ENCODE measurements around the gene PPP2CA.

The PPP2CA gene

DNA sequence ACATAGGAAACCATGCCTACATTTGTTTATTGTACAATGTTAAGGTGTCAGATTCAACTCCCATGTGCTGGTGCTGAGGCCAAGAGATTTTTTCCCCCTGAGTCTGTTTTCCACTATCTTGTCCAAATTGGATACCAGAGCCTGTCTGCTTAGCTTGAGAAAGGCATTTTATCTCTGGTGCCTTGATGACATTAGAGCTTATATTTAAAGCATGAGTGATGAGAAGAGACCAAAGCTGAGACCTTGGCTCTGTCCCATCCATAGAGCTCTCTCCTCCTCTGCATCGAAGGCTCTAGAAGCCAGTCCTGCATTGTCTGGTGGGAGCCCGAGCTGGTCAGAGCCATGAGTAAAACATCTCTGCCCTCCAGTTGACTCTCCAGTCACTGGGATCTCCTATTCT lies 10.4 kb upstream of the PPP2CA start:
- Histone ChIP-seq H3K79me2 (peaks cover 2% of the 10 kb centered on the region), H3K36me3 (ENCODE audit: control insufficient read depth, insufficient read depth, low read length) (no peaks in the 10 kb centered on the region), H3K4me3 (ENCODE audit: low read depth, low read length) (no peak overlapping the region), H3K9me3 (ENCODE audit: control insufficient read depth, low read length) (no peaks in the 10 kb centered on the region), H3K9ac (no peak overlapping the region), H2AFZ (peak overlapping the region; percentile 1), H3K27me3 (ENCODE audit: control insufficient read depth, insufficient read depth, low read length) (no peaks in the 10 kb centered on the region), H3K4me2 (ENCODE audit: low read length) (no peak overlapping the region), H3K4me1 (peaks cover 13% of the 10 kb centered on the region), H3K27ac (no peak overlapping the region)
- TF ChIP-seq, protein P1, sequence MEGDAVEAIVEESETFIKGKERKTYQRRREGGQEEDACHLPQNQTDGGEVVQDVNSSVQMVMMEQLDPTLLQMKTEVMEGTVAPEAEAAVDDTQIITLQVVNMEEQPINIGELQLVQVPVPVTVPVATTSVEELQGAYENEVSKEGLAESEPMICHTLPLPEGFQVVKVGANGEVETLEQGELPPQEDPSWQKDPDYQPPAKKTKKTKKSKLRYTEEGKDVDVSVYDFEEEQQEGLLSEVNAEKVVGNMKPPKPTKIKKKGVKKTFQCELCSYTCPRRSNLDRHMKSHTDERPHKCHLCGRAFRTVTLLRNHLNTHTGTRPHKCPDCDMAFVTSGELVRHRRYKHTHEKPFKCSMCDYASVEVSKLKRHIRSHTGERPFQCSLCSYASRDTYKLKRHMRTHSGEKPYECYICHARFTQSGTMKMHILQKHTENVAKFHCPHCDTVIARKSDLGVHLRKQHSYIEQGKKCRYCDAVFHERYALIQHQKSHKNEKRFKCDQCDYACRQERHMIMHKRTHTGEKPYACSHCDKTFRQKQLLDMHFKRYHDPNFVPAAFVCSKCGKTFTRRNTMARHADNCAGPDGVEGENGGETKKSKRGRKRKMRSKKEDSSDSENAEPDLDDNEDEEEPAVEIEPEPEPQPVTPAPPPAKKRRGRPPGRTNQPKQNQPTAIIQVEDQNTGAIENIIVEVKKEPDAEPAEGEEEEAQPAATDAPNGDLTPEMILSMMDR (IDR thresholded peaks at IDR 0.05) = no peak

DNA sequence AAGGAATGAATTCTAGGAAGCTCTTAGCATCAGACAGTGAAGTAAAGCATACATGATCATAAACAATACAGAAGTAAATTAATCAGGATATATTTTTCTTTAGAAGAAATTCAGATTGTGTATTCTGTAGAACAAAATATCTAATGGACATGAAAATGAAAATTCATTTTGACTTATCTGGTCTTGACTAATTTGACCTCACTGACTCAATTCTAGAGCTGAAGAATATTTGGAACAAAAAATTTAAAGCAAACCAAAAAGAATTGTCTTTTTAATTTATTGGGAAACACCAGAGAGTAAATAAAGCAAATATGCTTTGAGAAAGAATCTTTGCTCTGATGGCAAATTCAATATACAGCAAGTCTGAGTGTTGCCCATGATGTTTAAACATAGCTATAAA lies 2.8 kb upstream of the PPP2CA start:
- Histone ChIP-seq H2AFZ (no peak overlapping the region), H3K9me3 (ENCODE audit: control insufficient read depth, low read length) (no peaks in the 10 kb centered on the region), H3K4me1 (peaks cover 14% of the 10 kb centered on the region), H3K79me2 (peaks cover 21% of the 10 kb centered on the region), H3K4me3 (ENCODE audit: low read depth, low read length) (no peak overlapping the region), H3K4me2 (ENCODE audit: low read length) (no peak overlapping the region), H3K9ac (no peak overlapping the region), H3K36me3 (ENCODE audit: control insufficient read depth, insufficient read depth, low read length) (no peaks in the 10 kb centered on the region), H3K27me3 (ENCODE audit: control insufficient read depth, insufficient read depth, low read length) (no peaks in the 10 kb centered on the region), H3K27ac (no peak overlapping the region)
- TF ChIP-seq, protein P1 (IDR thresholded peaks at IDR 0.05) = no peak

DNA sequence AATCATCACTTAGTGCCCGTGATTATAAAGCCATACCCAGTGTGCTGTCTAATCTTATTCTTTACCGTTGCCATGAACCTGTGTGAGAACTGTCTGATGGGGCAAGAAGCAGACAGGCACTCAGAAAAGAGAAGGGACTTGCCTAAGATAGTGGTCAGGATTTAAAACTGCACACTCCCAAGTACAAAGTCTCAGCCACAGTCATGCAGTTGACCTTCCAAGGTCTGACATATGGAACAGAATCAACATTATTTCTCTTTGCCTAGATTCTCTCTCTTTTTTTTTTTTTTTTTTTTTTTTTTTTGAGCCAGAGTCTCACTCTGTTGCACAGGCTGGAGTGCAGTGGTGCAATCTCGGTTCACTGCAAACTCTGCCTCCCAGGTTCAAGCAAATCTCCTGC lies 1.9 kb upstream of the PPP2CA start:
- Histone ChIP-seq H3K27ac (peak overlapping the region; percentile 99), H3K9me3 (ENCODE audit: control insufficient read depth, low read length) (no peaks in the 10 kb centered on the region), H3K4me1 (peaks cover 18% of the 10 kb centered on the region), H2AFZ (peak overlapping the region; percentile 93), H3K4me2 (ENCODE audit: low read length) (peak overlapping the region; percentile 98), H3K27me3 (ENCODE audit: control insufficient read depth, insufficient read depth, low read length) (no peaks in the 10 kb centered on the region), H3K79me2 (peaks cover 23% of the 10 kb centered on the region), H3K4me3 (ENCODE audit: low read depth, low read length) (no peak overlapping the region), H3K9ac (no peak overlapping the region), H3K36me3 (ENCODE audit: control insufficient read depth, insufficient read depth, low read length) (no peaks in the 10 kb centered on the region)
- TF ChIP-seq, protein P1 (IDR thresholded peaks at IDR 0.05) = no peak

DNA sequence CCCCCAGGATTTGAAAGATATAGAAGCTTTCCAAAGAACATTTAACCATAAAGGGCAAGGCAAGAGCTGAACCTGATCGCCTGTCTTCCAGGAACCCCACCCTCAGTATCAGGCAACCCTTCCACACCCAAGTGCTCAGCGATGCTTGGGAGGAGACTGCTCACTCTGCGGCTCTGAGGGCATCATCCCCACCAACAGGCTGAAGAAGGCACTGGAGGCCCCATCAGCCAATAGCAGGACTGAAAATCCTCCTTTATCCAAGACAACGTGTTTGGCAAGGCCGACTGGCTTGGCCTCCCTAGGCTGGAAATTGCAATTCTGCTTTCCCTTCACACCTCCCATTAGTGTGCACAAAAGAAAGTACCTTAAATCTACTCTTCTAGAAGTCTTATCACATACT lies 1.4 kb upstream of the PPP2CA start:
- Histone ChIP-seq H2AFZ (peak overlapping the region; percentile 93), H3K36me3 (ENCODE audit: control insufficient read depth, insufficient read depth, low read length) (no peaks in the 10 kb centered on the region), H3K4me1 (peaks cover 18% of the 10 kb centered on the region), H3K4me2 (ENCODE audit: low read length) (peak overlapping the region; percentile 98), H3K4me3 (ENCODE audit: low read depth, low read length) (peak overlapping the region; percentile 90), H3K27me3 (ENCODE audit: control insufficient read depth, insufficient read depth, low read length) (no peaks in the 10 kb centered on the region), H3K79me2 (peaks cover 26% of the 10 kb centered on the region), H3K9ac (peak overlapping the region; percentile 94), H3K27ac (peak overlapping the region; percentile 99), H3K9me3 (ENCODE audit: control insufficient read depth, low read length) (no peaks in the 10 kb centered on the region)
- TF ChIP-seq, protein P1 (IDR thresholded peaks at IDR 0.05) = no peak

DNA sequence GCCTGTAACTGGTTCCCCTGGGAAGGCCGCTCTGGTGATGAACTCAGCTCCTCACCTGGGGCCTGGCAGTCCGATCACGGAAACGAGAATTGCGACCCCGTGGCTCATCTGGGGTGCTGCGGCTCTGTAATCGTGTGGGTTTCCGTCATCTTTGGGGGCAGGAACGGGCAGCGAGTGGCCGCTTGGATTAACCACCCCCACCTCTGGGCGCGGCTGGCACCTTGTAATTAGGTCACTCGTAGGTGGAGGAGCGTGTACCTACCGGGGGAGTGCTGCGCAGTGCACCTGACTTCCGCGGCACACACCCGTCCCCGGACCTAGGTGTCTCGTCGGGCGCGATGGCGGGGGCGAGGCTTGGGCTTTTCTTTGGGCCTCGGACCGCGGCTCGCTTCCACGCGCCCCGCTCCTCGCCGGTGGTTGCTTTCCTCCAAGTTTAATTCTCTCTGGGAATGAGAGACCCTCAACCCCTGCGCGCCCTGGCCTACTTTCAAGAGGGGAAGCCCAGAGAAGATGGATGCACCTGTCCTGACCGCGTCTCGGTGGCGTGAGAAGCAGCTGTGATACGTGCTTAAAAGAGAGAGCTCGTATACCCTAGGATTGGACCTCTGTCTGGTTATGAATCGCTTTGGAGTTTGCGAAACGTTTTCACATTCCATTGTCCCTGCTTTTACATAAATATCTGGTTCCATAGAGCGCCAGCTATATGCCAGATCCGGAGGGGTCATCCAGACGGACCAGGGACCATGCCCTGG lies 744 bp upstream of the PPP2CA start:
- Histone ChIP-seq H3K4me3 (ENCODE audit: low read depth, low read length) (peak overlapping the region; percentile 90), H2AFZ (peak overlapping the region; percentile 93), H3K9ac (peak overlapping the region; percentile 94), H3K4me2 (ENCODE audit: low read length) (peak overlapping the region; percentile 98), H3K79me2 (peaks cover 30% of the 10 kb centered on the region), H3K27ac (peak overlapping the region; percentile 99), H3K9me3 (ENCODE audit: control insufficient read depth, low read length) (no peaks in the 10 kb centered on the region), H3K36me3 (ENCODE audit: control insufficient read depth, insufficient read depth, low read length) (no peaks in the 10 kb centered on the region), H3K4me1 (peaks cover 18% of the 10 kb centered on the region), H3K27me3 (ENCODE audit: control insufficient read depth, insufficient read depth, low read length) (no peaks in the 10 kb centered on the region)
- TF ChIP-seq, protein P1 (IDR thresholded peaks at IDR 0.05) = peak; percentile 10
